Stomach (tissue), 4 donors: ENCODE data around the gene TSFM.

ENCODE experiments used
- CTCF ChIP-seq, 7 experiments: fragments of 450-650 bp in 4 of 7; fragments of 200-600 bp in 3 of 7; sonication (generic) in 3 of 7; IDR thresholded peaks; one replicate each; pipeline ENCODE4 v1.5.1; 2016 to 2019; ENCODE audit warnings: antibody characterized with exemption in 7 of 7, control low read depth in 2 of 7, mild to moderate bottlenecking in 1 of 7
- EP300 ChIP-seq: sonication (generic); formaldehyde crosslinking; IDR thresholded peaks from one replicate; pipeline ENCODE4 v1.6.1; 2017; ENCODE audit warnings: antibody characterized with exemption
- POLR2A ChIP-seq, 4 donors: fragments of 450-650 bp; IDR thresholded peaks; one replicate each; pipeline ENCODE4 v1.6.1; 2016; ENCODE audit warnings: antibody characterized with exemption in 4 of 4, control low read depth in 2 of 4, mild to moderate bottlenecking in 1 of 4, moderate library complexity in 1 of 4

- TF ChIP-seq CTCF (IDR thresholded peaks at IDR 0.05) = no peak
- no peak for TF ChIP-seq POLR2A (IDR thresholded peaks at IDR 0.05)
- TF ChIP-seq EP300 = no peak
Observed at GRCh38 chr12:57734591-57734990, 48.0 kb upstream of the TSFM start.
